Kidney glomerular epithelial cell (primary cell): ENCODE measurements around the gene RAB14.

Source experiments
- DNase-seq: peaks from one replicate; lab custom pipeline; 2025; lab: John Stamatoyannopoulos, UW

The RAB14 gene

DNA sequence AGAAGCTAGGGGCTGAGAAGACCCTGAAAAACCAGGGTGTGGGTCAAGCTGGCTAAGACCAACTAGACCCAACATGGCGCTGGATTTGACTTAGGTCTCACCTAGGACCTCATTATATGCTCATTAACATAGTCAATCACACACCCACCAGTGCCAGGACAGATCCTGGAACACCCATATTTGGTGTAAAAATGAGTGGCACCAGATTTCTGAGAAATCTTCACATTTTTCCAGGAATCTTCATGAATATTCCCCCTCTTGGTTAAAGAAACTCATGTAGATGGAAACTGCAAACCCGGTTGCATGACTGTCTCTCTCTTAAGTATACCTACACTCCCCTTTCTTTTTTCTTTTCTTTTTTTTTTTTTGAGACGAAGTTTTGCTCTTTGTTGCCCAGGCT, 17.9 kb upstream of the RAB14 start:
- DNase-seq: no peak

DNA sequence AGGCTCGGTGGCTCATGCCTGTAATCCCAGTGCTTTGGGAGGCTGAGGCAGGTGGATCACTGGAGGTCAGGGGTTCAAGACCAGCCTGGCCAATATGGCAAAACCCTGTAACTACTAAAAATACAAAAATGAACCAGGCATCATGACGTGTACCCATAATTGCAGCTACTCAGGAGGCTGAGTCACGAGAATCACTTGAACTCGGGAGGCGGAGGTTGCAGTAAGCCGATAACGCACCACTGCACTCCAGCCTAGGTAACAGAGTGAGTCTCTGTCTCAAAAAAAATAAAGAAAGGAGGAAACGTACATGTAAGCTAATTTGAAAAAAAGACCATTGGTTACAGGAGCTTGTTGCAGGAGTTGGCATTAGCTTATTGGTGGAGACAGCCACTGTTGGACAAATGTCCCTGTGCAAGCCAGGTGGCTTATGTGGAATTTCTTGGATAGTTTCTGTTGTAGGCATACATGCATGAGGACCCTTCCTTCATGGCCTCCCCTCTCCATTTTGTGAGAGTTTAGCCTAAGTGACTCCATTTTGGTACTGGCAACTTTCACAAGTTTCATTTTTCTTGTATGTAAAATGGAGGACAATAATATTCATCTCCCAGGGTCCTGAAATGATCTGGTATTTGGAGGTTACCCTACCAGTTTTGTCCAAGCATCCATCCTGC, 16.8 kb upstream of the RAB14 start:
- DNase-seq: no peak

DNA sequence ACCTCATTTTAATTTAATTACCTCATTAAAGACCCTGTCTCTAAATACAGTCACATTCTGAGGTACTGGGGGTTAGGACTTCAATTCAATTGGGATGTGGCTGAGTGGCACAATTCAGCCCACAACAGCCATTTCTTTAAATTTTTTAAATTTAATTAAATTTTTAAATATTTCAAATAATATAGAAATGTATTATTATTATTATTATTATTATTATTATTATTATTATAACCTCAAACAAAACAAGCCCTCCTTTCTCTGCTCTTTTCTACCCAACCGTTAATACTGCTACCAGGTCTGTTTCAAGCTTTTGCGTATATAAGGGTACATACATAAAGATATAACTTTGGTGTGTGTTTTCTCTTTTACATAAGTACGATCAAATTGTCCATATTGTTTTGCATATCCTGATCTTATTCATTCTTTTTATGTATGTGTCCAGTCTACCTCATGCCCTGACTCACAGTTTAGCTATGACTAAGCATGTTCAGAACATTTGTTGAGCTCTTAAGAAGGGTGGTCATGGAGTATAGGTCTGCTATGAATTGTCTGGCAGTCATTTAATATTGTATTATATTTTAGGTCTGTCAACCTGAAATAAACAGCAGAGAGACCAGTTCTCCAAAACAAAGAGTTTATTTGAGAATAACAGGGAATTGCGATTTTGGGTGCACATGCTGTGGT, 16.1 kb upstream of the RAB14 start:
- DNase-seq: no peak

DNA sequence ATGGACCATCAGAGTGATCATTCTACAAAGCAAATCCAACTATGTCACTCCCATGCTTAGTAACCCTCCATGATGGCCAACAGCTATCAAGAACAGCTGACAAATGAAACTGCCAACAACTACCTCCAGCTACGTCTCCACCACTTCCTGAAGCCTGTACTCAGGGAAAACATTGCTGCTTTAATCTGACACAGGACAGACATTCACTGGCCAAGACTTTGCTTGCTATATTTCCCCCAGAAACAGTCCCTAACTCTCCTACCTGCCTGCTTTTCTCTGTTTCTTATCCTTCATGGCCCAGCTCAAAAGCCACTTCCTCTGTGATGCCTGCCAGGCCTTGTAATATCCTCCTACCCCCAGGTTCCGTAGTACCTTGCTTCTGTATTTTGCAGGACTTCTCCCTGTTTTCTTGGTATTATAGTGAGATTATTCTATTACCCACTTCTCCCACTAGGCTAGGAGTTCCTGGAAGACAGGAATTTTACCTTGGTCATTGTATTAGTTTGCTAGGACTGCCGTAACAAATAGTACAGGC, 14.7 kb upstream of the RAB14 start:
- no peak for DNase-seq

DNA sequence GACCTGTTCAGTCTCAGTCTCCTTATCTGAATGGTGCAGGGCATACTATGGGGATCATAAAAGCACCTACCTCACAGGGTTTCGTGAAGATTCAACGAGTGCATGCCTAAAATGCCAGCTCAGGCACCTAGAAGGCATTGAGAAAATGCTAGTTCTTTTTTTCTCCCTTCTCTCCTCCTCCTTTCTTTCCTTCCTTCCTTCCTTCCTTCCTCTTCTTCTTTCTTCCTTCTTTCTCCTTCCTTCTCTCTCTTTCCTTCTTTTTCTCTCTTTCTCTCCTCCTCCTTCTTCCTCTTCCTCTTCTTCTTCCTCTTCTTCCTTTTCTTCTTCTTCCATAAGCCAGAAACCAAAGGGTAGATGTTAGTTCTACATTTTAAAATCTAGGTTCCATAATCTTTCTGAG, 12.3 kb upstream of the RAB14 start:
- no peak for DNase-seq

DNA sequence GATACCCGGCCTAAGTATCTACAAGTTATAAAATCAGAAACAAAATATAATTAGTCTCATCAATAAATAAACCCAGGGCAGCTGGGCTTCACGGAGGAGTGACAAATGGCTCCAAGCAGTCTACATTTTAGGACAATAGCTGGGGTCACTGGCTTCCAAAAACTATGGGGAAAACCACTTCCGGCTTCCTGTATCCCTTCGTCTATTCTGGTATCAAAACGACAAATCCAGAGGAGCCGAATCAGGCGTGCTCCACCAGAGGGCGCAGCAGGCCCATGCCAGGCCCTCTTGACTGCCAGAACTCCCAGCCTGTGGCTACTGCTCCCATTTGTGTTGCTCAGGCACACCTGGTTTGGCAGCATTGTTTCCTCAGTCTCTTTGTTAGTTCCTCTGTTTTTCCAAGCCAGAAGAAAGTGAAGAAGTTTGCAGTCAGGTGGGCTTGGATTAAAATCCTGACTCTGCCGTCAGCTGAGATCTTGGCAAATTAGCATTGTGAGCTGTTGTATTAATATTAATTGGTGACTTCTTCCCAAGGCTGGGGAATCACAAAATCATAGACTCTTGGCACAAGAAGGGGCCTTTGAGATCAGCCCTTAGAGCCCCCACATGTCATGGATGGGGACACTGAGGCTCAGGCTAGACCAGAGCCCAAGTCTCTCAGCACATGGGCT, 11.6 kb upstream of the RAB14 start:
- peak; percentile 89 for DNase-seq

DNA sequence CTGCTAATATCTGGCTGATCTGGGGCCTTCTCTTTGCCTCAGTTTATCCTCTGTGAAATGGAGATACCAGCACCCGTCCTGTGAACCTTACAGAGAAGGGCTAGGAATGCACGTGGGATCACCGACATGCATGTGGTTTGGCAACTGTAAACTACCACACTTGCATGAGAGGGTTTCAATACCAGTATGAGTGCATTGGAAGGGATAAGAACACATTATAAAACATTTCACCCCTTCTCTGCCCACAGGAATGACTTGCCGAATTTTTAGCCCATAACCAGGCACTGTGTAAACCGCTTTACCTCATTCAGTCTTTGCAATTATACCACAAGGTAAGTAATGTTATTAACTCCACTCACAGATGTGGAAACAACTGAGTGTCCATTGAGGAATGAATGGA, 8.9 kb upstream of the RAB14 start:
- no peak for DNase-seq

DNA sequence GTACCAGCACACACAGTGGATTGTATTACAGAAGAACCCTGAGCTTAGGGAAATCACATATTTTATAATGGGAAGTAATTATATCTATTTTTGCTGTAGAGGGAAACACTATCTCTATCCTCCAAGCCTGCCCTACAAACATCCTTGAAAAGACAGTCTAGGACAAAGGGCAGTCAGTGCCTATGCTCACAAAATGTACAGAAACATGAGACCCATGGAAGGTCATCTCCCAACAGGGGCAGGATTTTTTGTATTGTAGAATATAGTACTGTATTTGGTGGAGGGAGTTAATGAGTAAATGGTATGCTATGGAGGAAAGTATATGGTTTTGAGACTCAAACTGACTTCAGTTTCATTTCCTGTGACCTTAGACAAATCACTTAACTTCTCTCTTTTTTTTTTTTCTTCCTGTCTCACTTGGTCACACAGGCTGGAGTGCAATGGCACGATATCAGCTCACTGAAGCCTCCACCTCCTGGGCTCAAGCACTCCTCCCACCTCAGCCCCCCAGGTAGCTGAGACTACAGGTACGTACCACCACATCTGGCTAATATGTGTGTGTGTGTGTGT, 5.8 kb upstream of the RAB14 start:
- DNase-seq: no peak

DNA sequence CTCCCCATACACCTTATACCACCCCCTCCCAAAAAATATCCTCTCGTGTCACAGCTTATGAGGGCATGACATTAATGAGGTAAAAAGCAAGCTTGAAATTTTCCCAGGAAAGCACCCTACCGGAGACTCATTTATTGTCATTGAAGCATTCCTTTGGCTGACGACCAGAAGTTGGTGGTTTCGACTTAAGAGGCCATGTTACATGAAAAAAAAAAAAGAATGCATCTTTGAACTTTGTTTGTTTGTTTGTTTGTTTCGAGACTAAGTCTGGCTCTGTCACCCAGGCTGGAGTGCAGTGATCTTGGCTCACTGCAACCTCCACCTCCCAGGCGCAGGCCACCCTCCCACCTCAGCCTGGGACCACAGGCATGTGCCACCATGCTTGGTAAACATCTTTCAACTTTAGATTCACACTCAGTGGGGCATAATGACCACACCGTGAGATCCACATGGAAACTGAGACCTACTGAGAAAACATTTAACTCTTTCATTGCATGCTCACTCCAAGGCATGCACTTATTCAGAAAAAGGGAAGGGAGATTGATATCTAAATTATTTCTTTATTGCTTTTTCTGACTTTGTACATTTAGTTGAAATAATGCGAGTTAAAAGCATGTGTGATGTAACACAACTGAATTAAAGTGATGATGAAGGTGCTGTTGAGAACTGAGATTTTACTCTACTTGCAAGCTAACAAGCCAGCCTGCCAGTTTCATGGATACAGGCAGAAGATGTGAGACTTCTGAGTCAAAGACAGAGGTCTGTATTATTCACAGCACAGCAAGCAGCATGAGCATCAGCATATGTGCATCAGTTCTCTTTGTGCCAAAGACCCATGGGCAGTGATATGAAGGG, 5.1 kb upstream of the RAB14 start:
- no peak for DNase-seq

DNA sequence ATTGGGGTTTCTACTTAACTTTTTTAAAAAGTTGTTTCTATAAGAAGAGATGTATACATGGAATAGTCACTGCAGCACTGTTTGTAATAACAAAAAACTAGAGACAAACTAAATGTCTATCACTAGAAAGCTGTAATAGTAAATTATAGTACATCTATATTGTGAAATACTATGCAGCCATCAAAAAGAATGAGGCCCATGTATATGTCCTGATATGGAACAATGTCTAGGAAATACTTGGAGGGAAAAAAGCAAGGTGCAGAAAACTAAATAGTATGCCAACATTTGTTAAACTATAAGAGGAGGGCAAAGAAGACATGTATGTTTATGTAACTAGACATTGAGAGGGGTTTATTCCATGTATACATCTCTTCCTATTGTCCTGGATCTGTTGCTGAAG, 2.9 kb upstream of the RAB14 start:
- no peak for DNase-seq

DNA sequence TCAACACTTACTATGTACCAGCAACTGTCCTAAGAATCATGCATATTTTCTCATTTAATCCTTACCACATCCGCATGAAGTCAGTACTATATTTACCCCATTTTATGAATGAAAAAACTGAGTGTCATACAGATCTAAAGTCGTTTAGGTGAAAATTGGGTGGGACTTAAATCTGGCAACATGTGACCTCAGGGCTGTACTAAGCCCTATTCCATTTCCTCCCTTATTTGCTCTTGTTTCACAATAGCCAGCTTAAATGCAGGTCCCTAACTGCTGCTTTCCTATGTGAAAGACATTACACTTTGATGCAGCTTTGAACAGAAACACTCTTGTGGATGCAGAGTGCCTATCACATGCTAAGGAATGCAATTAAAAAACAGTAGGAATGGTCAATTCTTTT, 2.5 kb upstream of the RAB14 start:
- DNase-seq: no peak

DNA sequence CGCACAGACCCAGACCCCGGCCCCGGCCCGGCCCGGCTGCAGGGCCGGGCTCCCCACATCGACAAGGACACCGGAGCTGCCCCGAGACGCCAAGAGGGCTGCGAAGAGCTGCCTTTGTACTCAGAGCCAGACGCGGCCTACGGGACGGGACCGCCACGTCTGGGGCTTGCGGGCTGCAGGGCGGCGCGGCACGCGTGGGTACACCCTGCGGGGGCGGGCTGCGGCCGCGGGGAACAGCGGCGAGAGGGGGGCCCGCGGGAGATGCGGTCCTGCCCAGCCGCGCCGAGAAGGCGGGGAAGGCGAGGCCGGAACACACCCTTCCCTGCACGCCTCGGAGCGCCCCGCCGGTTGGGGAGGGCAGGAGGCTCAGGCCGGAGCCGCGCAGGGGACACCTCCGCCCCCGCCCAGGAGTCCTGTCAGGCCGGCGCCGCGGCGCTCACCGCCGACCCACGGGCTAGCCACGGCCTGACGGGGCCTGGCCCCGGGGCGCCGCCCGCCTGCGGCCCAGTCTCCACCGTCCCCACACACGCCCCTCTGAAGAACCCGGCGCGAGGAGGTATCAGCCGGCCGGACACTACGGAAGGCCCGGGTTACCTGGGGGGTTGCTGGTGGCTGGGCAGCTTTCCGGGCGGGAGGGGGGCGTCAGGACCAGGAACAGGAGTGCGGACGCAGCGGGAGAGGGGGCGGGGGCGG, 478 bp downstream of the RAB14 start:
- no peak for DNase-seq

DNA sequence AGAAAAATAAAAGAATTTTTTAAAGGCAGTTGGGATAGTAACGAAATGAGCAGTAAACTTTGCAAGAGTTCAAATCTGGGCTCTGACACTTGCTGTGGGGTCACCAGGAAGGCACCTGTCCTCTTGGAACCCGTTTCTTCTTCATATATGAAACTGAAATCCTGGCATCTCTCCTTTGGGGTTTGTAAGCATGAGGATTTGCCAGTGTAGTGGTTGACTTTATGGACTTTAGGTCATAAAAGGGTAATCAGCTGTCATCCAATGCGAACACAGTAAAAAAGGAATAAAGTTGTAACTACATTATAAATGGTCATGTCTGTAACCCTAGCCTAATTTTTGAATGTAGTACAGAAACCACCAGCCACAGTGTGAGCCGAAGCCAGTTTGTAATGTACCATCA, 1.3 kb downstream of the RAB14 start:
- DNase-seq: no peak

DNA sequence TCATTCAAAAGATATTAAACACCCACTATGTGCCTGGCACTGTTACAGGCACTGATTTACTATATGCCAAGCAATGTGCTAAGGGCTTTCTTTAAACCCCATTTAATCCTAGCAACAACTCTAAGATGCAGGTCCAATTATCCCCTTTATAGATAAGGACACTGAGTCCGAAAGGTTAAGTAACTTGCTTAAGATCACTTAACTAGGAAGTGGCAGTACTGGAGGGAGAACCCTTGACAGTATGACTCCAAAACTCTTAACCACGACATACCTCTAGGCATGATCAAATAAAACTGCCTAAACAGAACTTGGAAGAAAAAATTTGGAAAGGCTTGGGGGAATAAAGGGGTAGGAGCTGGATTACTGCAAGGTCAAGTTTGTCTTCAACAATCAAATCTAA, 1.7 kb downstream of the RAB14 start:
- no peak for DNase-seq

DNA sequence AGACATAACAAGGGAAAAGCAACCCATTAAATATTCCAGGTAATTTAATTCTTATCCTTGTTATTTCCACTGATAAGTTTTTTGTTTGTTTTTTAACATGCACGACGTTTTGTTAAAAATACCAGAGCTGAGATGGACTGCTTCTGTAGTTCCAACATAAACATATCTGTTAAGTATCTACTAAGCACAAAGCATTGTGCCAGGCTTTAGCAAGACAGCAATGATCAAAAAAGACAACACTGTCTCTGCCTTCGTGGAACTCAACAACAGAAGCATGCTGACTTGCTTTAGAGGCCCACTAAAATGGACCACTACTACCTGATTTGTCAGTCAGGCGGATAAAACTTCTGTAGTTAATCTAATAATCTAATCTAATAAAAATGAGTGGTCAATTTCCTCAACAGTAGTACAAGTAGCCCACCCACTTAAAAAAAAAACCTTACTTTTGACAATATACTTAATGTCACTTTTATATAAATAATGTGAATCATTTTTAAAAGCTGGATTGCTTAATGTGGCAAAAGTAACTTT, 3.1 kb downstream of the RAB14 start:
- no peak for DNase-seq

DNA sequence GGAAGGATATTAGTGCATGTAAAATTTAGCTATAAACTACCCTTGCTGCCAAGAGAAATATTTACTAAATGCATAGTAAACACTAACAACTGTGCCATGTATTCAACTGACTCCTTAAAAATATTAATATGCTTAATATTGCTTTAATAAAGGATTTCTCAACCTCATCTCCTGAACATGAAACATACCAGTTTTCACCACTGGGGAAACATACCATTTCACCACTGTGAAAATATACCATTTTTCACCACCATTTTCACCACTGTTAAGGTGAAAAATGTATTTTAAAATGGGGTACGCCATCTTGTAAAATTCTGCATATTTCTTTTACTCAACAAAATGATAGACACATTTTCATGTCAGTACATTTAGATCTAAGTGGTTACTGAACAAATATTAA, 4.5 kb downstream of the RAB14 start:
- no peak for DNase-seq

DNA sequence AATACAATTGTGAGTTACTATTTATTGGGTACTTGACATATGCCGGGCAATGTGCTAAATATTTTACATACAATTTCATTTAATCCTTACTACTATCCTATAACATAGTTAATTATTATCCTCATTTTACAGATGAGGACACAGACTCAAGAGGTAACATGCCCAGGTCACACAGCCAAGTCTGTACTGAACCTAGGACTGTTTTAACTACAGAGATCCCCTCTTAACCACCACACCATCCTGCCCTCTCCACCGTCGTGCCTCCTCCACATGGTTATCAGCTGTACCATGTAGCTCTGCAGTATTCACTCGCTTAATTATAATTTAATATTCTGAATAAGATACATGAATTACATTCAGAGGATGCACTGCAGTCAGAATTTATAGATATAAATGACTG, 5.3 kb downstream of the RAB14 start:
- no peak for DNase-seq

DNA sequence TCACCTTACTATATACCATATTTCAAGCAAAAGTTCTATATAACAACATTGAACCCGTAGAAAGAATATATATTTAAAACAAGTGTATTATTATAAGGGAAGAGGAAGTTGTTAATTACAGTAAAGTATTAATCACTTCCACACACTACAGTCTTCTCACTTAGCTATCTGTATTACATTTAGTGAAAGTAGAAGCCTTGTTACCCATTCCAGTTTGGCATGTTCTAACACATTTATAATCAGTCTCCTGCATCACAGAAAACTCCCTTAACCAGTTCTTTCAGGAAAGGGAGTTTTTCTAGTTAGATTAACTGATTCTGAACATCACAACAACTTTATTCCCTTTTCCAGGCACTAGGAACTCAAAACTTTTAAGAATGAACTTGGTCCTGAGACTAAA, 6.9 kb downstream of the RAB14 start:
- DNase-seq: no peak

DNA sequence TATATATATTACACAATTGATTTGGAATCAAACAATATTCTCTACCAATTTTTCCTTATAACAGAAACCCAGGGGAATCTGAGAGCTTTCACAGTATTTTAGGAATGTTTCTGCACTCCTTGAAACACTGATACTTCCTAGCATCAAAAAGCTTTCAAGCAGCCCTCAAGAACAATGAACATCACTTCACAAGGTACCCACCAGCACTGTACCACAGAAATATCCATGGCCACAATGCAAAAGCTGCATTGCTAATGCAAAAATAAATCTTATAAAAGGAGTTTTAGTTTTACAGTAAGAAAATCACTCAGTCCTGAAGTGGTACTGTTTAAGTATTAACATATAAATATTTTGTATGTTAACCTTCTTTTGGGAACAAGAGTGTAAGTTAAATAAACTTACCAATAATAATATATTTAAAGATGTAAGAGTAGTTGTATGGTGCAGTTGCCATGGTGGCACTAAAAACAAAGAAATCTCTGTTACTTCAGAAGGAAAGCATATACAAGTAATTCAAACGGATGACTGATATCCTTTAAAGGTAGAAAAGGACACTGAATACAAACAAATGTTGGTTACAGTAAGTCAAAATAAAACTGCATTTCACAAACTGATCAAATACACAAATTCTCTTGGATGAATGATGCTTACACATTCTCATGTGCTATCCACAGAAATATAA, 8.6 kb downstream of the RAB14 start:
- DNase-seq: no peak

DNA sequence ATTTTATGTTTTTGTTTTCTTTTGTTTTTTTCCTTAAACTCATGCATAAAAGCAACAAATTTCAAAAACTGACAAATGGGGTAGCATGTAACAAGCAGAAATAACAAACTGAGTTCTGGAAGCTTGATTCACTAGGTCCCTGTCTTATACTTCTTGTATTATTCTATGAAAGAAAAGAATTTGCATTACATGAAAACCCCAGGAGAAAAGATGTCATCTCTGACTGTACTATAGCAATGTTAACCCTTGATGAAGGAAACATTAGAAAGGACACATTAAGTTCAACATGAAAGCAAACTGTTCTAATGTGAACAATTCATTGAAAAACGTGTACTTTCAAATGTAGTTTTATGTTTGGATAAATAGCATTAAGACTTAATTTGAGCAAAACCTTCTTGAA, 9.2 kb downstream of the RAB14 start:
- no peak for DNase-seq

DNA sequence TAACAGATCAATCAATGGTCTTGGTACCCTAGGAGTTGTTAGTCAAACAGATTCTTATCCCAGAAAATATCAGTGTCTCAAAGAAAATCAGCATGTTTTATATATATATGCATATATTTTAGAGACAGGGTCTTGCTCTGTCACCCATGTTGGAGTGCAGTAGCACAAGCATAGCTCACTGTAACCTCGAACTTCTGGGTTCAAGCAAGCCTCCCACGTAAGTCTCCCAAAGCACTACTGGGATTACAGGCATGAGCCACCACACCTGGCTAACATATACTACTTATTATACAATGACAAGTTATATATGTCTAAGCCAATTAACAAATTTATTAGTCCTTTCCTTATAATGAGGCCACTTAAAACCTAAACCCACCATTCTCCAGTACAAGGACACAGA, 10.4 kb downstream of the RAB14 start:
- DNase-seq: no peak
